ENCODE data around the gene SMG6. TPM values are rescaled to one million over a fixed set of nuclear protein-coding genes. Genes with fewer than 3 reads are reported as not detected.

Gene SMG6
- total RNA-seq, 2 experiments from 2014 or later: 39.3 to 39.7 TPM

- ChIA-PET POLR2A (interaction anchor here (1.1 kb wide), 1 partner anchor 9 kb away, joined by 4 read pairs; no protein-coding TSS in a partner anchor), CTCF (interaction anchor here (1.4 kb wide), 1 partner anchor 63 kb away, joined by 3 read pairs; no protein-coding TSS in a partner anchor)
- Histone ChIP-seq H3K27me3 (ENCODE audit: control insufficient read depth in 1 of 2, insufficient read depth in 2 of 2, low read length in 2 of 2) (no peaks in the 10 kb centered on the region), H3K27ac (ENCODE audit: low read depth in 1 of 2, low read length in 2 of 2) (no peak overlapping the region), H3K4me3 (ENCODE audit: low read length) (no peak overlapping the region), H3K4me1 (ENCODE audit: insufficient read depth, low read length) (peaks cover 12% of the 10 kb centered on the region), H3K9me3 (ENCODE audit: control insufficient read depth in 1 of 2, insufficient read depth in 1 of 2, low read length in 2 of 2) (no peaks in the 10 kb centered on the region), H3K36me3 (ENCODE audit: insufficient read depth, low read length) (peaks cover 8% of the 10 kb centered on the region)
- ATAC-seq (ENCODE audit: poor library complexity): no peak
- H3K36me3 Mint-ChIP-seq (ENCODE audit: low read depth): peaks cover 30% of the 10 kb centered on the region
- peak in 1 of 14 experiments; percentile 16 for DNase-seq
- TF ChIP-seq CTCF (IDR thresholded peaks at IDR 0.05): no peak
- no peaks in the 10 kb centered on the region for H3K9me3 Mint-ChIP-seq
- H3K27me3 Mint-ChIP-seq: no peaks in the 10 kb centered on the region
- no peak overlapping the region for H3K4me3 Mint-ChIP-seq
- intact Hi-C loops (cut with DNase I, micrococcal nuclease): no loop called here
- H3K27ac Mint-ChIP-seq: no peak overlapping the region
- peaks cover 22% of the 10 kb centered on the region for H3K4me1 Mint-ChIP-seq (ENCODE audit: low read depth)
Measured at GRCh38 chr17:2120586-2121335, 182.8 kb downstream of the SMG6 start.

GRCh38 chr17:2113279-2113622 lies 190.3 kb downstream of the SMG6 start:
- no peak for TF ChIP-seq CTCF (IDR thresholded peaks at IDR 0.05)
- Mint-ChIP-seq H3K4me1 (ENCODE audit: low read depth) (no peaks in the 10 kb centered on the region), H3K27me3 (no peaks in the 10 kb centered on the region), H3K4me3 (no peak overlapping the region), H3K9me3 (no peaks in the 10 kb centered on the region), H3K36me3 (ENCODE audit: low read depth) (peaks cover 14% of the 10 kb centered on the region), H3K27ac (no peak overlapping the region)
- Histone ChIP-seq H3K4me3 (ENCODE audit: low read length) (no peak overlapping the region), H3K27ac (ENCODE audit: low read depth in 1 of 2, low read length in 2 of 2) (no peak overlapping the region), H3K36me3 (ENCODE audit: insufficient read depth, low read length) (peaks cover 3% of the 10 kb centered on the region), H3K4me1 (ENCODE audit: insufficient read depth, low read length) (no peaks in the 10 kb centered on the region), H3K27me3 (ENCODE audit: control insufficient read depth in 1 of 2, insufficient read depth in 2 of 2, low read length in 2 of 2) (no peaks in the 10 kb centered on the region), H3K9me3 (ENCODE audit: control insufficient read depth in 1 of 2, insufficient read depth in 1 of 2, low read length in 2 of 2) (no peaks in the 10 kb centered on the region)
- DNase-seq (no peak), ATAC-seq (ENCODE audit: poor library complexity) (no peak)
- ChIA-PET POLR2A (interaction anchor here (0.6 to 0.9 kb wide), 2 partner anchors 35 to 39 kb away, joined by 3 to 4 read pairs; no protein-coding TSS in a partner anchor), CTCF (interaction anchor here (0.6 to 0.7 kb wide), 2 partner anchors 45 to 106 kb away, joined by 4 to 5 read pairs; no protein-coding TSS in a partner anchor)
- intact Hi-C loops (cut with DNase I, micrococcal nuclease): no loop called here

- Mint-ChIP-seq H3K27ac (no peak overlapping the region), H3K4me1 (ENCODE audit: low read depth) (no peaks in the 10 kb centered on the region), H3K4me3 (no peak overlapping the region), H3K9me3 (no peaks in the 10 kb centered on the region), H3K36me3 (ENCODE audit: low read depth) (peaks cover 12% of the 10 kb centered on the region), H3K27me3 (no peaks in the 10 kb centered on the region)
- Histone ChIP-seq H3K36me3 (ENCODE audit: insufficient read depth, low read length) (peaks cover 7% of the 10 kb centered on the region), H3K27ac (ENCODE audit: low read depth in 1 of 2, low read length in 2 of 2) (no peak overlapping the region), H3K9me3 (ENCODE audit: control insufficient read depth in 1 of 2, insufficient read depth in 1 of 2, low read length in 2 of 2) (no peaks in the 10 kb centered on the region), H3K27me3 (ENCODE audit: control insufficient read depth in 1 of 2, insufficient read depth in 2 of 2, low read length in 2 of 2) (no peaks in the 10 kb centered on the region), H3K4me1 (ENCODE audit: insufficient read depth, low read length) (no peaks in the 10 kb centered on the region), H3K4me3 (ENCODE audit: low read length) (no peak overlapping the region)
- ChIA-PET CTCF (no interaction called here), POLR2A (interaction anchor here (1.2 kb wide), 1 partner anchor 9 kb away, joined by 4 read pairs; no protein-coding TSS in a partner anchor)
- DNase-seq (no peak), ATAC-seq (ENCODE audit: poor library complexity) (no peak)
- TF ChIP-seq CTCF (IDR thresholded peaks at IDR 0.05): no peak
- intact Hi-C loops (cut with DNase I, micrococcal nuclease): no loop called here
Measured at GRCh38 chr17:2111691-2112090, 191.9 kb downstream of the SMG6 start.

All from CD4-positive, alpha-beta T cell (primary cell).